GM21737 (cell line): Measurements from ENCODE around the gene ZBTB42.
"Not testable (repeated sequence)": the region's sequence is repeated elsewhere in the genome, so short reads cannot be mapped to it uniquely, and the experiment has no call there.

Experiments
- ATAC-seq: cut with Tn5 transposase; IDR thresholded peaks from one replicate; pipeline ENCODE4 v1.9.1; 2021; ENCODE audit warnings: mild to moderate bottlenecking, moderate library complexity; ENCODE audit not compliant: unreplicated experiment

The ZBTB42 gene

DNA sequence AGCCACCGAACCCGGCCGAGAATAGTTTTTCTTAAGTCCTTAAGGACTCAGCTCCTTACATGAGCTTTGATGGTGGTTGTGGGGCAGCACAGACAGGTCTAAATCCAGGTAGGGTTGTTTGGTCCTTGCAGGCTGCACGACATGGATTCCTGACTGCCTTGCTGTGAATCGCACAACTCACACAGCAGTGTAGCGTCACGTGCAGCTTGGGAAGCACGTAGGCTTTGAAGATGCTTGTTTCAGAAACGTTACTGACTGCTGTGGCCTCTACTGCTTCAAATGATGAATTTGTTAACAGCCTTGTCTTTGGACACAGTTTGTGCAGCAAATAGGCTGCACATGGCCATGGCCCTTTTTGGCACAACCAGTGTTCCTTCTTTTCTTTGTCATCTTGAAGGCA lies 29.9 kb downstream of the ZBTB42 start:
- no peak for ATAC-seq

DNA sequence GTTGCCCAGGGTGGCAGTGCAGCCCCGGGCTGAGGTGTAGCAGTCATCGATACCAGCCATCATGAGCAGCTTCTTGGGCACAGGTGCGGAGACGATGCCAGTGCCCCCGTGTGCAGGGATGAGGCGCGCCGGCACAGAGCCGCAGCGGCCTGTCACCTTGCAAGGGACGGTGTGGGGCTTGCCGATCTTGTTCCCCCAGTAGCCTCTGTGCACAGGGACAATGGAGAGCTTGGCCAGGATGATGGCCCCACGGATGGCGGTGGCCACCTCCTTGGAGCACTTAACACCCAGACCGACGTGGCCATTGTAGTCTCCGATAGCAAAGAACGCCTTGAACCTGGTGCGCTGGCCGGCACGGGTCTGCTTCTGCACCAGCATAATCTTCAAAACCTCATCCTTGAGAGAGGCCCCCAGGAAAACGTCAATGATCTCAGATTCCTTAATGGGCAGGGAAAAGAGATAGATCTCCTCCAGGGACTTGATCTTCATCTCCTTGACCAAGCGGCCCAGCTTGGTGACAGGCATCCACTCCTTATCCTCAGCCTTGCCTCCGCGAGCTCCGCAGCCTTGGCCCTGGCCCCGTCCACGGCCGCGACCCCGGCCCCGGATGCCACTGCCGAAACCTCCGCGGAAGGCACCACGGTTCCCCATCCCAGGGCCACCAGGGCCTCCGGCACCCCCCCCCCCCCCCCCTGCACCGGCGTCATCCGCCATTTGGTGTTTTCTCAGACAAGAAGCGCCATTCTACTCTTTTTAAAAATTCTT lies 35.5 kb downstream of the ZBTB42 start:
- ATAC-seq: not testable (repeated sequence)

DNA sequence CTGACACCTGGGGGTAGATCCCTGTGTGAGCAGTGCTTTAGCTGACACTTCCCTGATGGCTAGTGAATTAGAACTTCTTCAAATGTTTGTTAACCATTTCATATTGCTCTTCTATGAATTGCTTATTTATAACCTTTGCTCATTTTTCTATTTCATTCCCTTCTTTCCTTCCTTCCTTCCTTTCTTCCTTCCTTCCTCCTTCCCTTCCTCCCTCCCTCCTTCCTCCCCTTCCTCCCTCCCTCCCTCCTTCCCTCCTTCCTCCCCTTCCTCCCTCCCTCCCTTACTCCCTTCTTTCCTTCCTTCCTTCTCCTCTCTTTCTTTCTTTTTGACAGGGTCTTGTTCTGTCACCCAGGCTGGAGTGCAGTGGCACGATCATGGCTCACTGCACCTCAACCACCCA lies 40.8 kb downstream of the ZBTB42 start:
- no peak for ATAC-seq

DNA sequence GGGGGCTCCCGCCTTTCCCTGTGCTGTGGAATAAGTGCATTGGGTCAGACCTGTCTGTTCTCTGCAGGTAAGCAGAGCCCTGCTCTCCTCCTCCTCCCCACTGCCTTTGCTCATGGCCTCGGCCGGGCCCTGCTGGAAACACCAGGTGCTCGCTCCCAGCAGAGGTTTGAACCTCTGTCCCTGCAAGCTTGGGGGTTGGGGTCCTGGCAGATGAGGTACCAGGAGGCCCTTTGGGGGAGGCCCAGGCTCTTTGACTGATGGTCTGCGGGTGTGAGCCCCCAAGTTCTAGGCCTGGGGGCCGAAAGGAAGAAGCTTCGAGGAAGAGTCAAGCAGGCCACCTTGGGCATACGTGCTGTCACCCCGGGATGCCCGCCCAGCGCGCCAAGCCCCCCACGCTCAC lies 42.1 kb downstream of the ZBTB42 start:
- no peak for ATAC-seq

DNA sequence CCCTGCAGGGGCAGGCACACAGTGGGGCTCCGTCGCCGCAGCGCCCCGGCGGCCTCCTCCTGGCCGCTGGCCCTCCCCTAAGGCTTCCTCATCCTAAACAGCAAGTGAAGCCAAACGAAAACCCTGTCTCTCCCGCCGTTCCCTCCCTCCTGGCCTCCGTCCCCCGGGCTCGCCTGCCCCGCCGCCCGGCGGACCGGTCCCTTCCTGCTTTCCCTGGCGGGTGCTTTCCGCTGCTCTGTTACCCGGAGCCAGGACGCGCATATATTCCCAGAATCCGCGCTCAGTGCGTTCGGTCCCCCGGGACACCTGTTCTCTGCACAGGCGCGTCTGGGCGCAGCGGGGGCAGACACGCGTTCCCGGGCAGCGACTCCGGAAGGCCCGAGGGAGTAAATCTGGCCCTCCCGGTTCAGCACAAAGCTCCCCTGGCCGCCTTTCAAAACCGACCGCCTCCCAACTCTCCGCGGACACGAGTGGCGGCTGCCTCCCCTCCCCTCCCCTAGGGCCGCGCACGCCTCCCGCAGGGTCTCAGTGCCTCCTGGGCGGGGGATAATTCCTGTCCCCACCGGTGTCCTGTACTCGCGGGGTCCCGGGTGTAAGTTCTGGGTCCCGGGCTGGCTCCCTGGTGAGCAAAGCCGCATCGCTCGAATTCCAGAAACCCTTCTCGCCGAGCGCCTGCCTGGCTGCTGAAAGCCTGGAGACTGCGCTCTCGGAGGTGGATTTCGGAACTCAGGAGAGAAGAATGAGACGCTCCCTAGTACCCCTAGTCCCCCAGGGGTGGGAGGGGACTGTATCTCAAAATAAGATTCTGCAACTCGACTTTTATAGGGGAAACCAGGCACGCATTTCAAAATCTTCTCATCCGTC lies 42.8 kb downstream of the ZBTB42 start:
- no peak for ATAC-seq

DNA sequence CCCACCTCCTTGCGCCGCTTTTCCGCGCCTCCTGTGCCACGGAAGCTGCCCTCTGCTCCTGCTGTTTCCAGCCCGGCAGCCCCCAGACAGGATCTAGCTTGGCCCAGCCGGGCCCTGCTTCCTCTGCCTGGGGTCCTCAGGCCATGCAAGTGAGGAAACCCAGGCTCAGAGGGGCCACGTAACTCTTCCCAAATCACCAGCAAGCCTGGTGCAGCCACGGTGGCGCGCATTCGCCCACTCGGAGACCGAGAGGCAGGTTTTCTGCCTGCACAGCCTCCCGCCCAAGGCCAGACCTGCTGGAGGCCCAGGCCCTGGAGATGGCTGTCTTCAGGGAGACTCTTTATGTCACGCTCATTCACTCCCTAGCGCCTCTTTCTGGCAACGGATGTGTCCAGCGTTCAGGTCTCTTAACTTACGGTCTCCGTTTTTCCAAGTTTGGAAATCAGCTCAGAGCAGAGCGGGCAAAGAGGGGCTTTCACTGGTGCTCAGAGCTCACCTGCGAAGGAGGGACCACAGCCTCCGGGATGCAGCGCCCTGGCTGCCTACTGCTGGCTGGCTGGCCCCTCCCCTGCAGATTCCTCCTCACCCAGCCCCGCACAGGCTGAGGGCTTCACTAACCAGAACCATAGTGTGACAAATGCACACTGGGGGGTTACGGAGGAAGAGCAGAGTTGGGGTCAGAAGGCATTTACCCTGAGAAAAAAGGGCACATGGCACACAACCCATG lies 43.6 kb downstream of the ZBTB42 start:
- no peak for ATAC-seq

DNA sequence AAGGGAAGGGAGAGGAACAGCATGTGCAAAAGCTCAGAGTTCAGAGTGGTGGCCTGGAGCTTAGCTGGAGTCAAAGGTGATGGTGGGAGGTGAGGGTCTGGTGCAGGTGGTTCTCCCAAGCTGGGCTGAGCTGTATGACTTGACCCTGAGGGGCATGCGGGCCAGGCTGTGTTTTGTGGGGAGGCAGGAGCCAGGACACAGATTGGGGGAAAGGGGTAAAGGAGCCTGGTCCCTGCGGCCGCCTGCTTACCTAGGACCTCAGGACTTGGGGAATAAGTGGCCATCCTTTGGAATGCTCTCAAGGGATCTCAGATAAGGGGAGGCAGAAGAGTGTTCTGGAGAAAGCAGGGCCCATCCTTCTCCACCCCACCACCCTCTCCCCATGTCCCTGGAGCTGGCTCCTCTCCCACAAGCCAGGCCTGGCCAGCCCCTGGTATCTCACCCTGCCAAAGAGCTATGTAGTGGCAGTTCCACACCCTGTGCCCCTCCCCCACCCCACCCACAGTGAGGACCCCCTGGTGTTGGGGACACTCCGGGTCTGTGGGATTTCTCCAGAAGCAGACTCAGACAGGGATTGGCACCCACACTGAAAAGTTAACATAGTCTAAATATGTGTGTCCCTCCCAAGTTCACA lies 44.2 kb downstream of the ZBTB42 start:
- ATAC-seq: no peak

DNA sequence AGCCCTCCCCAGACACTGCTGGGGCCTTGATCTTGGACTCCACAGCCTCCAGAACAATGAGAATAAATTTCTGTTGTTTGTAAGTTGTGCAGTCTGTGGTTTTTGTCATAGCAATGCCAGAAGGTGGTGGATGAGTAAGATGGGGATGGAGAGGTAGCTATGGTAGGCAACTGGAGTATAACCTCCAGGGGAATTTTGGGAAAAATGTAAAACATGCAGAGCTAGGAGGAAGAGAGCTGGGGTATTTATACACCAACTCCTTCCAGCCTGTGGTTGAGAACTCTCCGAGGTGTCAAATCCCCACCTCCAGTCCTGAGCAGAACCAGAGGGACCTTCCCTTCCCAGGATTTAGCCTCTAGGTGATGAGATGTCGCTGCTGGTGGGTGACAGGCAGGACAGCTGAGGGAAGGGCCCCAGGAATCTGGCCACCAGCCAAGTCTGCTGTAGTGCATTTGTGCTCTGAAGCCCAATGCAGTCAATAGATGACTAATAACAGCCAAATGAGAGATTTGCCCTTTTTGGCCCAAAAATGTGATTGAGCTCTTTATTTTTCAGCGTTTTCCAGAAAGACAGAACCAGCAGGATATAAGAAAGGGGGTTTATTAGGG lies 45.0 kb downstream of the ZBTB42 start:
- no peak for ATAC-seq

DNA sequence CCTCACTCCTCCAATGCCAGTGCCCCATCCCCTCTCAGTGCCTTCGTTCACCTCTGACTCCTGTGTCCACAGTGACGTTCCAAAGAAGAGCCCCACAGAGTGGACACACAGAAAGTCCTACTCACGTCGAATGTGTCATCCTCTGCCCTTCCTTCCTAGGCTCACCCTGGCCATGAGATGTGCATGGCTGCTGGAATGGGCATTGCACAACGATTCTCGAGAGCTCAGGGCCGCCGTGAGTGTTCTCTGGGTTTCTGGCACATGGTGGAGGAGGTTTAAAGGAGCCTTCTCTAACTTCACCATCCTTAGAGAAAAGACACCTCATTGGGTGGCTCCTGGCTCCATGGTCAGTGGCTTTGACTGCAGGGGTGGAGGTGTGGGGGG lies 51.4 kb downstream of the ZBTB42 start:
- ATAC-seq: no peak
